NB4 (cell line): ENCODE measurements around the gene FOXP1.

ENCODE experiments used
- CTCF ChIP-seq: IDR thresholded peaks from one replicate; pipeline ENCODE4 v1.5.1; 2012; ENCODE audit warnings: low read depth, low read length
- MAX ChIP-seq: IDR thresholded peaks from 2 replicates; pipeline ENCODE4 v1.6.1; 2011; ENCODE audit warnings: low read depth, low read length
- MYC ChIP-seq: IDR thresholded peaks from 2 replicates; pipeline ENCODE4 v1.6.1; 2011; ENCODE audit warnings: low read depth, low read length

DNA sequence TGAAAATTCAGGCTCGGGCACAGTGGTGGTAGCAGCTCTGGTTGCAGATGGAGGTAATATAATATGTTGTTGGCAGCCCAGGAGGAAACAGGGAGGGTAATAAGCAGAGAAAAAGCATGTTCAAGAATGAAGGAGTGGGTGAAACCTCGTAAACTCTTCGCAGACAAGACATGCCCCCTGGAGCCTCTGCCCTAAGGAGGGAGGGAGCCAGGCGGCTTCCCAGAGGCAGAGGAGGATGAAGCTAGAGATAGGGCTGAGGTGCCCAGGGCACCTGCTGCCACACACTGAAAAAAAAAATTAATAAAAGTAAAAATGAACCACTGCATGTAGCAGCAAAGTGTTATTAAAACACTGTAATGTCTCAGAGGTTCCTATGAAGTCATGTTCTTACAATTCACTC, 137.3 kb downstream of the FOXP1 start:
- TF ChIP-seq CTCF, result no peak
- no peak for TF ChIP-seq MYC
- no peak for TF ChIP-seq MAX
